ENCODE data around the gene UBAC2.

UBAC2 gene

DNA sequence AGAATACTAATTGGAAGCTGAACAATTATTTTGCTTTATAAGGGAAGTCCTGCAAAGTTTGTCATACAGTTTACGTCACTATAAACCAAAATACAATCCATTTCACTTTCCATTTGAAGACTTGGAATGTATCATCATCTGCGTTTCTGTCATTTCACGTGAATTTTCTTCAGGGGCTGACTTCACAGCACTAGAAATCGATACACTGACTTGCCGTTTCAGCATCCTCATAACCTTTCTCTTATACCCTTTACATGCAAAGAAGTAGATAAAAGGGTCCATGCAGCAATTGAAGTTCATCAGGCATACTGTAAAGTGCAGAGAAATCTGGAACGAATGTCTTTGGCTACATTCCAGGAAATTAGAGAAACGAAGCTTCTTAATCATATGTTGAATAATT, 94.3 kb downstream of the UBAC2 start:
- no peak for DNase-seq (ENCODE audit: low spot score)

GRCh38 chr13:99295488-99296252, 95.0 kb downstream of the UBAC2 start:
- DNase-seq (ENCODE audit: low spot score) = no peak

DNA sequence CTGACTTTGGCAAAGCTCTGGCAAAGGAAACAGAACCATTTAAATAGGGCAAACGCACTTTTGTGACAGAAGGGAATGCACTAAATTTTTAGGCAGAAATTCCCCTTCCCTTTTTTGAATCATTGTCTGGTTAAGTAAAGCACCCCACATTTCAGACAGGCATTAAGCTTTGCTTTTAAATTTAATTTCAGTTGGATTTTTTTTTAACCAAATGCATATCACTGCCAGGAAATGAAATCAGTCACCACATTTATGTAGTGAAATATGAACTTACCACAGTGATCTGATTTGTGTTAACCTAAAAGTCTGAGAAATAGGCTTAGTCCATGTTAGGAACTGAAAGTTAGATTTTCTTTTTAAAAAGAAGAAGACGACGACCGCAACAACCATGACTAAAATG, 95.7 kb downstream of the UBAC2 start:
- DNase-seq (ENCODE audit: low spot score) = no peak

DNA sequence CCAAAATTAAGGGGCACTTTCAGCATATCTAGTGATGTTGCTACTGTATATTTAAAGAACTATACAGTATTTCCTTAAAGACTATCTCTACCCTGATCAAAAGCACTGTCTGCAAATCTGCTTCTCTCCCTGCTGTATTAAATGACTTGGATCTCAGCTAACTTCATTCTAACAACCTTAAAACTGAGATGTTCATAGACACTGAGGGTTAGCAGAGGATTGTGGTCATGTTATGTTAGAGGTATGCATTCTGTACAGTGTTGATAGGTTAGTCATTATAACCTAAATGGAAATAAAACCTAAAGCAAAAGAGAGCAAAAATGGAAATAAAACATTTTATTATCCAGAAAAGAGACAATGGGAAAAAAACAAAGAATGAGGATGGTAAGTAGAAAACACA, 96.7 kb downstream of the UBAC2 start:
- no peak for DNase-seq (ENCODE audit: low spot score)

GRCh38 chr13:99298056-99298455, 97.4 kb downstream of the UBAC2 start:
- DNase-seq (ENCODE audit: low spot score) = no peak

GRCh38 chr13:99299256-99299919, 98.7 kb downstream of the UBAC2 start:
- DNase-seq (ENCODE audit: low spot score) = no peak

- no peak for DNase-seq (ENCODE audit: low spot score)
These were observed 99.3 kb downstream of the UBAC2 start for GRCh38 chr13:99299920-99300341.

- DNase-seq (ENCODE audit: low spot score) = no peak
These were observed 100.6 kb downstream of the UBAC2 start for GRCh38 chr13:99301056-99301838.

GRCh38 chr13:99301913-99302636, 101.4 kb downstream of the UBAC2 start:
- no peak for DNase-seq (ENCODE audit: low spot score)

DNA sequence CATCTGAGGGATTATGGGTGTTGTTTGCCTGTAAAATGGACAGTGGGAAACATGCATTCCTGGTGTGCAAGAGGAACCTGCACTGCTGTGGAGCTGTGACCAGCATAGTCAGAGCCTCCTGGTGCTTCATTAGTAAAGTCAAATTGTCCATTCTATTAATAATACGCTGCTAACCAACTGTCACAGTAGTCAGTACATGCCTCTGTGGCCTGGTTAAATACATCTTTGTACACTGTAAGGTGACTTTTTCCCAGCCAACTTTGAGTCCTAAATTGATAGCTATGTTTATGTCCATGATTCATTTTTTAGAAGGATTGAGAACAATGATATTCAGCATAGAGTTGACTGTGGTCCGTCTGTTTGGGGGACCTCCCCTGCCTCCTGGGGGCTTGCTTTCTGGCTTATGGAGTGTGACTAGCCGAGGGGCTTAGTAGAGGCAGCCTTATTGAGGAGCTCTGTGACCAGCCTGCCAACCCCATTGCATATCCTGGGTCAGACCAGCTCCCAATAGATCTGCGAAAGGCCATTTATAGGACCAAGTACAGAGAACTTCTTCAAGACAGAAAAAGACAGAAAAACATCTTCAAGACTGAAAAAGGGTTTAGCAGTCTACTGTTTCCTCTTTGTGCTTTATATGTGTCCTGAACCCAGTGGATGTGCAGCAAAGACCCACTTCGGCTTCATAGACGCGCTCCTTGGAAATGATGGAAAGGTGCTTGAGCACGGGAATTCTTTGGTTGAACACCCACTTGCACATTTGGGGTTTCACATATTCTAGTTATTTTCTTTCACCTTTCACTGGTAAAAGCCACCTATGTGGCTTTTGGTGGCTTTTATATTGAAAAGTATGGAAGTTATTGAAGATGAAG, 102.2 kb downstream of the UBAC2 start:
- DNase-seq (ENCODE audit: low spot score) = no peak

- no peak for DNase-seq (ENCODE audit: low spot score)
These were observed 103.3 kb downstream of the UBAC2 start for GRCh38 chr13:99303863-99304521.

DNA sequence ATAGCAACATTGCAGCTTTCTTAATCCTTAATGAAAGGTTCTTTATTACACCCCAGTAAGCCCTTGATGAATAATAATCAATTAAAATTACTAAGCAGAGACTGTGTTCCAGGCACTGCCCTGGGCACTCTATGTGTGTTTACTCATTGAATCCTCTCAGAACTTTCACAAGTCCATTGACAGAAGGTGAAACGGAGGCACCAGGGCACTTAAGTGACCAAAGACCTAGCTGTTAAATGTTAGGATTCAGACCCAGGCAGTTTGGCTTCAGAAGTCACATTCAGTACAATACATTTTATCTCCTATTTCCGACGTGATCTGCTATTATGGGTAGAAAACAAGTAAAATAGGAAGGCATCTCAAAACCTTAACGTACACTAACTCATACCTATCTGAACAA, 103.9 kb downstream of the UBAC2 start:
- no peak for DNase-seq (ENCODE audit: low spot score)

DNA sequence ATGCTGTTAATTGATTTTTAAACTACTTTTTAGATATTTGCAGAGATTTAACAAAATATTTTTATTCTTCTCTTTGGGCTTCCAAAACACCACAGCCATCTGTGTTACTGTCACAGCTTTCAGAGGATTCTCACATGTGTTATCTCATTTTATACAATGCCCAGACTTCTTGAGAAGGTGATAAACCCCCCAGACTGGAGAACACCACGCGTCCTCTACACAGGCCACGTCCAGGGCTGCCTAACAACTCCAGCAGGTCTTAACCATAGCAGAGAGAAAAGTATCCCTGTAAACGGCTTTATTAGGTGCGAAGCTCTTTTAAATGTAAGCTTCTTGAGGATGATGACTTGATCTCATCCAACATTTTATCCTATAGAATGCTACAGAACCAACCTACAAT, 104.5 kb downstream of the UBAC2 start:
- DNase-seq (ENCODE audit: low spot score) = no peak

DNA sequence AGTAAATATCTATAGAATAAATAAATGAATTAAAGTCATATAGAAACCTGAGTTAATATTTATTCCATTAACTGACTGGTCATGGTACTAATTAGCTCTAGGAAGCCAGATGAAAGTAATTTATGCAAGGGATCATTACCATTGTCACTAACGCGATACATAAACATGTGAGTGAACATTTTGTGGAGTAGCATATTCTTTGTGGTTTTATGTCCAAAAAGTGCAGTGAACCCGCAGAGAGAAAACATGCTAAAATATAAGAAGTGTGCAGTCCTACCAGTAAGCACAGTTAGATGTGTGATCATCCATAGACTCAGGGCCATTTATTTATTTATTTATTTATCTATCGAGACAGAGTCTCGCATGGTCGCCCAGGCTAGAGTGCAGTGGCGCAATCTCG, 104.9 kb downstream of the UBAC2 start:
- DNase-seq (ENCODE audit: low spot score) = no peak

DNA sequence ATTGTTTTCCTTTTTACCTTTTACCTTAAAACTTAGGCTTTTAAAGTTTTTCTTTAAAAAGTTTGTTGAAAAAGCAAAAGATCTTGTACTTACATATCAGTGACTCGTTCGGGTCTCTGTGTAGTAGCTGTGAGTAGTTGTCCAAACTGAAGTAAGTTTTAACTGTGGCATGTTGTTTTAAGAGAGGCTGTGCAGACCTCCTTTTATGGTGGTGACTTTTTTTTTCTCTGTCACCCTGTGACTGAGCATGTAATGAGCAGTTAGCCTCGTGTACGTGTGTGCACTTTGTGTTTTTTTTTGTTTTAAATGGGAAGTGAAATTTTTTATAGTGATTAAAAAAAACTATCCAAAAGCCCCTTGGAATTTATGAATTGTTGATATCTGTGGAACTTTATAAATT, 106.6 kb downstream of the UBAC2 start, which contains the start of gene GPR183:
TSS of gene GPR183 (minus strand) at position 153 of the 400 bp plus-strand sequence. CDS start 11,254 bp downstream, outside the sequence.
- DNase-seq (ENCODE audit: low spot score) = no peak

- DNase-seq (ENCODE audit: low spot score) = no peak
These were observed 107.1 kb downstream of the UBAC2 start for GRCh38 chr13:99307648-99308339.

DNA sequence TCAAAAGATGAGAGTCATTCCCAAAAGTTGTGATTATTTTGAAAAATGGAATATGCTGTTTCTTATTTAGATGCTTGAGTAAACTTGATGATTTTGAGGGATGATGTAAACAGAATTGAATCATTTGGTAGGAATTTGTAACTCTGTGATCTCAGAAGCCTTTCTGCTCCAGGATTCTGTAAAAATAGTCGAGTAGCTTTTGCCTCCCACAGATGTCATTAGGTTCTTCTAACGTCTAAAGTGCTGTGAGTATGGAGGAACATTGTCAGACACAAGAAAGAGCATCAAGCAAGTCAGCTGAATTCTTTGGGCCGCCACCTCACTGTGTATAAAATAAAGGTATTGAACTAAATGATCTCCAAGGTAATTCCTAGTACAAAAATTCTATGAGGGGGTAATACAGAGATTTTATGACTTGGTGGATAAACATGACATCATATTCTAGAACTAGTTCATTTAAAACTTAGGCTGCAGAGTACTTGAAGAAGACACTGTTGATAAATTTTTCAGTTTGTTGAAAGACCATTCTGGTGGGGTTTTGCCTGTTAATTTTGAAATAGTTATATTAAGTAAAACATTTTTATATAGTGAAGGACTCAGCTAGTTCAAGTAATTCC, 107.9 kb downstream of the UBAC2 start:
- DNase-seq (ENCODE audit: low spot score) = no peak

- no peak for DNase-seq (ENCODE audit: low spot score)
These were observed 109.9 kb downstream of the UBAC2 start for GRCh38 chr13:99310382-99311031.

DNA sequence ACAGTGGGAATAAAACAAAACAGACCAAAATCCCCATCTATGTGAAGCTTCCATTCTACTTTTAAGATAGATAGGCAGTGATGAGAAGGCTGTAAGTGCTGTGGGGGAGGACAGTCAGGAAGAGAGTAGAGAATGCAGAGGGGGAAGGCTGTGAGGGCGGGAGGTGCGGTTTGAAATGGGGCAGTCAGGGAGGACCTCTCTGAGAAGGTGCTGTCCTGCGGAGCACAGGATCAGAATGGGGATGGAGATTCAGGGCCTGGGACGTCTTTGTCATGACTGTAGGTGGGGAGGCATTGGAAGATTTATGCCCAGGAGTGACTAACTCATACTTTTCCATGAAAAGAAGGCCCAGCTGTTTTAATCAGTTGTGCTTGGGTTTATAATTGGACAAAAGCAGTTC, 110.5 kb downstream of the UBAC2 start:
- no peak for DNase-seq (ENCODE audit: low spot score)
